SK-N-MC (cell line): ENCODE results near the gene BAZ1B.

Source experiments
- EZH2 ChIP-seq: fragments of 200-600 bp; sonication (generic); IDR thresholded peaks from one replicate; pipeline ENCODE4 v1.6.1; 2017; ENCODE audit warnings: antibody characterized with exemption
- FOXP2 ChIP-seq: optimal IDR thresholded peaks from 2 replicates; pipeline ENCODE3; 2011; ENCODE audit warnings: mild to moderate bottlenecking, moderate library complexity; ENCODE audit not compliant: insufficient read depth; ENCODE audit errors: extremely low read length, control extremely low read depth
- POLR2AphosphoS5 ChIP-seq: IDR thresholded peaks from 2 replicates; pipeline ENCODE4 v1.6.1; 2012; ENCODE audit warnings: mild to moderate bottlenecking, low read depth, low read length, borderline replicate concordance

- no peak for TF ChIP-seq POLR2AphosphoS5
- no peak for TF ChIP-seq EZH2
- no peak for TF ChIP-seq FOXP2
These were observed 58.8 kb downstream of the BAZ1B start for GRCh38 chr7:73463260-73463659.
